HG03135 (cell line): ENCODE measurements around the gene IL21R.
"Not testable (repeated sequence)": the region's sequence is repeated elsewhere in the genome, so short reads cannot be mapped to it uniquely, and the experiment has no call there.

Source experiments
- ATAC-seq: cut with Tn5 transposase; IDR thresholded peaks from one replicate; pipeline ENCODE4 v1.9.1; 2021; ENCODE audit warnings: mild to moderate bottlenecking, moderate library complexity; ENCODE audit not compliant: unreplicated experiment

IL21R gene

GRCh38 chr16:27426423-27427408 lies 24.7 kb downstream of the IL21R start:
- ATAC-seq: peak; percentile 72

GRCh38 chr16:27427538-27427937 lies 25.6 kb downstream of the IL21R start:
- no peak for ATAC-seq

- no peak for ATAC-seq
Measured at GRCh38 chr16:27428026-27428785, 26.2 kb downstream of the IL21R start.

- ATAC-seq: no peak
Measured at GRCh38 chr16:27429330-27429871, 27.4 kb downstream of the IL21R start.

- no peak for ATAC-seq
Measured at GRCh38 chr16:27429981-27430441, 28.0 kb downstream of the IL21R start.

GRCh38 chr16:27430512-27430911 lies 28.5 kb downstream of the IL21R start:
- ATAC-seq: no peak

- ATAC-seq: no peak
Measured at GRCh38 chr16:27430923-27431484, 29.0 kb downstream of the IL21R start.

- ATAC-seq: no peak
Measured at GRCh38 chr16:27431773-27432532, 30.0 kb downstream of the IL21R start.

GRCh38 chr16:27432558-27432957 lies 30.6 kb downstream of the IL21R start:
- ATAC-seq: no peak

- ATAC-seq: not testable (repeated sequence)
Measured at GRCh38 chr16:27433191-27433590, 31.2 kb downstream of the IL21R start.

GRCh38 chr16:27433636-27434035 lies 31.7 kb downstream of the IL21R start:
- ATAC-seq: no peak

- ATAC-seq: no peak
Measured at GRCh38 chr16:27434141-27435051, 32.4 kb downstream of the IL21R start.

- ATAC-seq: not testable (repeated sequence)
Measured at GRCh38 chr16:27435146-27435545, 33.2 kb downstream of the IL21R start.

GRCh38 chr16:27436065-27436464 lies 34.1 kb downstream of the IL21R start:
- ATAC-seq: no peak

GRCh38 chr16:27436921-27437650 lies 35.1 kb downstream of the IL21R start:
- no peak for ATAC-seq

- ATAC-seq: no peak
Measured at GRCh38 chr16:27437946-27438345, 36.0 kb downstream of the IL21R start.

GRCh38 chr16:27439271-27440018 lies 37.5 kb downstream of the IL21R start:
- no peak for ATAC-seq

- no peak for ATAC-seq
Measured at GRCh38 chr16:27441276-27441675, 39.3 kb downstream of the IL21R start.
